ENCODE results near the gene DOK6.

DOK6 gene

DNA sequence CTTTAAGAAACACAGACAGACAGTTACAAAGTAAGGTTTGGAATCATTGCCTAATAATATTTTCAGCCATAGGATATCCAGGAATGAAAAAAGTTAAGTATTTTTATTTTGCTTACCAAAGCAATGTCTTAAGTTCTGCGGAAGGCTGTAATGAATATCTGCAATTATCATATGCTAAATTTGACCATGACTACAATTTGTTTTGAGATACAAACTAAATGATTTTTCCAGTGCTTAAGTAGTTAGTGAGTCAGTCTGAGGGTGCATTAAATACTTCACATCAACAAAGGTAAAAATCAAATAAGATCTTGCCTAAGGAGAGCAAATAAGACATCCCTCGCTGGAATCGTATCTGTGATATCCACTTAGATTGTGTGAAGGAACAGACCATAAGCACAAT lies 297.0 kb downstream of the DOK6 start:
- TF ChIP-seq, protein P1, sequence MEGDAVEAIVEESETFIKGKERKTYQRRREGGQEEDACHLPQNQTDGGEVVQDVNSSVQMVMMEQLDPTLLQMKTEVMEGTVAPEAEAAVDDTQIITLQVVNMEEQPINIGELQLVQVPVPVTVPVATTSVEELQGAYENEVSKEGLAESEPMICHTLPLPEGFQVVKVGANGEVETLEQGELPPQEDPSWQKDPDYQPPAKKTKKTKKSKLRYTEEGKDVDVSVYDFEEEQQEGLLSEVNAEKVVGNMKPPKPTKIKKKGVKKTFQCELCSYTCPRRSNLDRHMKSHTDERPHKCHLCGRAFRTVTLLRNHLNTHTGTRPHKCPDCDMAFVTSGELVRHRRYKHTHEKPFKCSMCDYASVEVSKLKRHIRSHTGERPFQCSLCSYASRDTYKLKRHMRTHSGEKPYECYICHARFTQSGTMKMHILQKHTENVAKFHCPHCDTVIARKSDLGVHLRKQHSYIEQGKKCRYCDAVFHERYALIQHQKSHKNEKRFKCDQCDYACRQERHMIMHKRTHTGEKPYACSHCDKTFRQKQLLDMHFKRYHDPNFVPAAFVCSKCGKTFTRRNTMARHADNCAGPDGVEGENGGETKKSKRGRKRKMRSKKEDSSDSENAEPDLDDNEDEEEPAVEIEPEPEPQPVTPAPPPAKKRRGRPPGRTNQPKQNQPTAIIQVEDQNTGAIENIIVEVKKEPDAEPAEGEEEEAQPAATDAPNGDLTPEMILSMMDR (IDR thresholded peaks at IDR 0.05; ENCODE audit: low read depth, low read length) = no peak
- DNase-seq (ENCODE audit: low read depth, low spot score) = no peak
- H3K4me3 ChIP-seq (ENCODE audit: low read depth, low read length) = no peak overlapping the region
- in situ Hi-C loops (cut with HindIII; ENCODE audit: low sequenced_read_pairs) = no loop called here

DNA sequence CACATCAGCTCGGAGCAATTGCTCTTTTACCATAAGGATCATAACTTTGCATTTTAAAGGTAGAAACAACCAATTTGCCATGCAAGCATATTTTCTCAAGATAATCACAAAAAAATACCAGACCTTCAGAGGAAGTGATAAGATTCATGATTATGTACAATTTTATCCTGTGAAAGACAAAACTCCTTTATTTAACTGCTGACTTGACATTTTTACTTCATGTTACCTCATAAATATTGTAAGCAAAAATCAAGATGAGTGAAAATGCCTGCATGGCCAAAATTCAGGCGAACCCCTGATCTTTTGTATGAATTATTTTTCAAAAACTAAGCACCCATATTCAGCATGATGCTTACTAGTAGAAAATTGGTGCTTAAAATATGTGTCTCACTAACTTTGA lies 300.6 kb downstream of the DOK6 start:
- DNase-seq (ENCODE audit: low read depth, low spot score) = no peak
- in situ Hi-C loops (cut with HindIII; ENCODE audit: low sequenced_read_pairs) = no loop called here
- TF ChIP-seq, protein P1 (IDR thresholded peaks at IDR 0.05; ENCODE audit: low read depth, low read length) = no peak
- H3K4me3 ChIP-seq (ENCODE audit: low read depth, low read length) = no peak overlapping the region

DNA sequence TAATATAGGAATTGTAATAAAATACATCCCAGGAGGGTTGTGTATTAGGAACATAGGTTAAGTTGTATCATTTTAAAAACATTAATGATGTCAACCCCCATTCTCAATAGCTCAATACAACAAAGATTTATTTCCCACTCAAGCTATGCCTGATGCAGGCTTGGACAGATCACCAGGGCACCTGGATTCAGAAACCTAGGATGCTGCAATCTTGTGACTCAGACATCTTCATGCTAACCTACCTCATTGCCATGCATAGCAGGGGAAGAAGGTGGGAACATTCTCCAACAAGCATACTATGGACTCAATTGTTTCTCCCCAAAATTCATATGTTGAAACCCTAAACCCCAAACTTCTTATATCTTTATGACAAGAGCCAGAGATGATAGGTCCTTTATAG lies 302.8 kb downstream of the DOK6 start:
- no peak overlapping the region for H3K4me3 ChIP-seq (ENCODE audit: low read depth, low read length)
- TF ChIP-seq, protein P1 (IDR thresholded peaks at IDR 0.05; ENCODE audit: low read depth, low read length) = no peak
- in situ Hi-C loops (cut with HindIII; ENCODE audit: low sequenced_read_pairs) = no loop called here
- DNase-seq (ENCODE audit: low read depth, low spot score) = no peak

DNA sequence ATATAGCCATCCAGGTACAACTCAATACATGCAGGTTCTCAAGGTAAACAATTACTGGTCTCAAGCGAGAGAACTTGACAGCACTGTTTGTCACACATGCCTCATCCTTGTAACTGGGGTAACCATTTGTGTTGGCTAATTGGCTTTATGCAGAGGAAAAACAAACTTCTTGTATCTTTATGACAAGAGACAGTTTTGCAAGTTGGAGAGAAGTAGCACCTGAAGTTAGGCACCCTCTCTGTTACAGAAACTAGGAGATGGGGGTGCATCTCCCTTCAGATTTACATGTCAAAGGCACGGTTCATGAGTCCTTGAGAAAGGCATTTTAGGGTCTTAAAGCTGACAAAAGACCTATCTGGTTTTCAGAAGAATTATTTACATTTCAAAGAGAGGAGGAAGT lies 305.3 kb downstream of the DOK6 start:
- TF ChIP-seq, protein P1 (IDR thresholded peaks at IDR 0.05; ENCODE audit: low read depth, low read length) = no peak
- in situ Hi-C loops (cut with HindIII; ENCODE audit: low sequenced_read_pairs) = no loop called here
- no peak for DNase-seq (ENCODE audit: low read depth, low spot score)
- H3K4me3 ChIP-seq (ENCODE audit: low read depth, low read length) = no peak overlapping the region

DNA sequence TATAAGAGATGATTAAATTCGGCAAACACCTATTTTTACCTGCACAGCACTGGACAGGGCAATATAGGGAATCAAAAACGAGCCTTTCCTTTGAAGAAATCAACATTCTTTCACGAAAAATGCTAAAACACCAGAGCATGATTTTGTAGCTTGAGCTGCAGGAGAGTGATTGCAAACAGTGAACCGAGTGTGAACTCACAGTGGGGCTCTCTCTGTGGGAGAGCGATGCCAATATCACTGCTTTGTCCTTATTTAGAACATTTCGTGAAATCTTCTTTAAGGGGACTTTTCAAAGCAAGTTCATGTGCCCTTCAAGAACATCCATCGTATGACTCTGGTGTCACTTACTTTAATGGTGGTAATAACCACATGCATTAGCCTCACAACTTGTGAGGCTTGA lies 308.2 kb downstream of the DOK6 start:
- DNase-seq (ENCODE audit: low read depth, low spot score) = no peak
- H3K4me3 ChIP-seq (ENCODE audit: low read depth, low read length) = no peak overlapping the region
- TF ChIP-seq, protein P1 (IDR thresholded peaks at IDR 0.05; ENCODE audit: low read depth, low read length) = no peak
- in situ Hi-C loops (cut with HindIII; ENCODE audit: low sequenced_read_pairs) = no loop called here

DNA sequence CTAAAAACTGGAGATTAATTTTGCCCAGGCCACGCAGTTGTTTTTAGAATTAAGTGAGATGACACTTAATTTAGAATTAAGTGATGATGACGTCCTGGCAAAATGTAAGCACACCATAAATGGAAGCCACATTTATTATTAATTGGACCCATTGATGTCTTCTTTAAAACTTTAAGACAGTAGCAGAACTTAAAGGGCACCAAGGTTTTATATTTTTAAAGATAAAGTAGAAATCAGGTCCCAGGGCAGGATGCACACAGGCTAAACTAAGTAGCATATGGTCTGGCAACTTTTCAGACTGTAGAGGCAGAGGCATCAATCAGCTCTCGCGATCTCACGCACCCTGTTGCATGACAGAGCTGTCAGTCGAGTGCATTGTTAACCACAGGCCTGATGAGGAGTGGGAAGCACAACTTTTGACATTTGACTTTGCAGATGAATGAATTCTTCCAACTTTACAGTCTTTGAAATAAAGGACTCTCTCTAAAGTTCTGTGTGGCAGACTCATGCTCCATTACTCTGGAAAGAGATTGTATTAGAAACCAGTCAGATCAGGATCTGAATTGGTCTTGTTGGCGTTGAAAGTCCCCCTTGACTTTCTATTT lies 314.6 kb downstream of the DOK6 start:
- TF ChIP-seq, protein P1 (IDR thresholded peaks at IDR 0.05; ENCODE audit: low read depth, low read length) = no peak
- no peak overlapping the region for H3K4me3 ChIP-seq (ENCODE audit: low read depth, low read length)

DNA sequence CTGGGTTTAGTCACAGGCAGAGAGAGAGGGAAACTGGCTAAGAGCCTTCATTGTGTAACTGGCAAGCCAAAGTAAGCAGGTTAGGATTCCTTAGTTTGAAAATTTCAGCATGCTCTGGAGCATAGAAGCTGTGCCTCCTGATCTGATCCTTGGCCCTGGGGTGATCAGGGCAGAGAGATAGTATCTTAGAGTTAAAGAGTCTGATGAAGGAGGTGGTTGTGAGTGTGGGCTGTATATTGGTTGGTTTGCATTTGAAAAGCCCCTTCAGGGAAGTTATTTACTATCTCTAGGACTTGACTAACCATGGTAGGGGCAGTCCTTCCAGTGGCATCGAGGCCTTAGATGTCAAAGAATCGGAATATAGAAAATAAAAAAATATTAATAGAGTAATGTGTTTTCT lies 316.9 kb downstream of the DOK6 start:
- in situ Hi-C loops (cut with HindIII; ENCODE audit: low sequenced_read_pairs) = no loop called here
- no peak for DNase-seq (ENCODE audit: low read depth, low spot score)
- H3K4me3 ChIP-seq (ENCODE audit: low read depth, low read length) = no peak overlapping the region
- TF ChIP-seq, protein P1 (IDR thresholded peaks at IDR 0.05; ENCODE audit: low read depth, low read length) = no peak

More for the DNA sequence above, 314.6 kb downstream of the DOK6 start:
- DNase-seq (ENCODE audit: low read depth, low spot score) = no peak
- in situ Hi-C loops (cut with HindIII; ENCODE audit: low sequenced_read_pairs) = no loop called here

All from astrocyte of the spinal cord (primary cell).